Activated CD8-positive, alpha-beta memory T cell treated with anti-CD3 and anti-CD28 coated beads for 4 hours (primary cell): ENCODE measurements around the gene TMEM52.

Experiments
- DNase-seq, 2 donors: peaks; one replicate each; pipeline ENCODE4 v3.0.0-alpha.2; 2020; ENCODE audit warnings: low read depth in 2 of 2

TMEM52 gene

DNA sequence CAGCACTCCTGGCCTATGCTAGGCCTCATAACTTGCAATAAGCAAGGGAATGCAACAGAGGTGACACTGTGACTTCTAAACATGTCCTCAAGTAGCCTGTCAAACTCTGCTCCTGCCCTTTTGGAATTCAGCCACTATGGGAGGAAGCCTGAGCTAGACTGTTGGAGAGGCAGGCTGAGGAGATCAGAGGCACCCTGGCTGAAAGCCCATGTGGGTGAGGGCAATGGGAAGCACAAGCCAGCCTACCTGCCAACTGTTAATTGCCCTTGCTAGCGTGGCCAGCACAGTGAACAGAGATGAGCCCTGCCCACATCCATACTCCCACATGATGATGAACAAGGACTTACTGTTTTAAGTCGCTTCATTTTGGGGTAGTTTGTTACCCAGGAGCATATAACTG is 45.9 kb downstream of the TMEM52 start:
- no peak for DNase-seq

DNA sequence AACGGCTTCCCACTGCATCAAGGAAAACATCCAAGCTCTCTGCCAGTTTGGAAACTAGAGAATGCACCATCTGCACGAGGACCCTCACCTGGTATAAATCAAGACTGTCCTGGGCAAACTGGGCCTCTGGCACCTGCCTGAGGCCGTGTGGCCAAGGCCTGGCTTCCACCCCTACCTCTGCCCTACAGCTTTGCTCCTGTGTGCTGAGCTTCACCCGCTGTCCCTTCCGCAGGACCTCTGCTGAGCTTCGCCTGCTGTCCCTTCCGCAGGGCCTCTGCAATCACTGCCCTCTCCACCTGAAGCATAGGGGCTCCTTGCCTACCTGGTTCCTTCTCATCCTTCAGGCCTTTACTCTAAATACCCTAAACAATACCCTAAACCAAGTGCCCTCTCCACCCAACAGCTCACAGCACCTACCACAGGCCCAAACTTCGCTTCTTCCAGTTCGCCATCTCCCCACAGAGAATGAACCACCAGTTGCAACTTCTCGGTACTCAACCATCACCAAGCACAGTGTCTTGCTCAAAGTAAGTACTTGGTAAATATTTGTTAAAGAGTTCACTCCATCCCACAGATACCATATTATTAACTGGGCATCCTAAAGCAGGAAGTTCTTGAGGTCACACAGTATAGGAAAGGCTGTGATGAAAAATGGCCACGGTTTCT is 46.6 kb downstream of the TMEM52 start:
- DNase-seq: no peak

DNA sequence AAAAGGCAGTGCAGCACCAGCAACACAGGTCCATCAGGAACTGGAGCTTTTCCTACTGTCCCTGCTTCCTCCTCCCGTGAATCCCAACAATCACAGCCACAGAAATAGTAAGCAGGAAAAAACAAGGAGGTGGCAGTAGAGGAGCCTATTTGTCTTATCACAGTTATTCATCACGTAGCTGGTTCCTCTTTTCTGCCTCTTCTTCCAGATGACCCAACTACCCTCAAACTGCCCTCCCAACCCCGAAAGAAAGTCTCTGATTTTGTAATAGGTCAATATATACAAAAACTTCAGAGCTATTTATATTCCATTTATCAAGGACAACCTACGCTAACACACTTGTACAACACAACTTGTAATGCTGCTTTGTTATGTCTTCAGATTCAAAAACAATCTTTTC is 49.6 kb downstream of the TMEM52 start:
- no peak for DNase-seq
